PC-9 (cell line): ENCODE data around the gene ZSWIM8. TPM values are rescaled to one million over a fixed set of nuclear protein-coding genes. Genes with fewer than 3 reads are reported as not detected.

Experiments
- BruUV-seq: library from RNA; stranded (reverse); fragments of 400-500 nt; replicated peaks from 2 replicates; lab custom pipeline; 2021; lab: Mats Ljungman, UMichigan
- CTCF ChIA-PET: fragments of 300-600 bp; sonication (Branson Sonifier 250); formaldehyde crosslinking; loops from one replicate; lab custom pipeline; 2022; ENCODE audit warnings: antibody characterized with exemption; lab: Charles Lee
- POLR2A ChIA-PET: fragments of 300-600 bp; sonication (Branson Sonifier 250); formaldehyde crosslinking; loops from one replicate; lab custom pipeline; 2022; ENCODE audit warnings: antibody characterized with exemption; ENCODE audit not compliant: unreplicated experiment; lab: Charles Lee
- DNase-seq, 2 experiments: peaks; one replicate each; pipeline versions ENCODE4 v3.0.0 to v3.0.0-alpha.2; 2015 to 2022; ENCODE audit warnings: mixed read lengths in 1 of 2
- H2AFZ ChIP-seq: fragments of 200-600 bp; sonication (generic); 2 replicates; pipeline ENCODE4 v1.8.1; 2017; ENCODE audit warnings: antibody characterized with exemption
- H3F3A ChIP-seq: fragments of 200-600 bp; sonication (generic); 2 replicates; pipeline ENCODE4 v1.8.1; 2017; ENCODE audit warnings: antibody characterized with exemption, mild to moderate bottlenecking, low read depth; ENCODE audit not compliant: insufficient read depth
- H3K27ac ChIP-seq: fragments of 200-600 bp; sonication (generic); 2 replicates; pipeline ENCODE4 v1.6.1; 2016; ENCODE audit warnings: mixed run types
- H3K27me3 ChIP-seq: fragments of 200-600 bp; sonication (generic); 2 replicates; pipeline ENCODE4 v1.6.1; 2016; ENCODE audit warnings: low read depth, mixed run types; ENCODE audit not compliant: insufficient read depth
- H3K36me3 ChIP-seq: fragments of 200-600 bp; sonication (generic); 2 replicates; pipeline ENCODE4 v1.6.1; 2016; ENCODE audit warnings: low read depth, mixed run types
- H3K4me1 ChIP-seq: fragments of 200-600 bp; sonication (generic); replicated peaks from 2 replicates; pipeline ENCODE4 v1.6.1; 2016; ENCODE audit warnings: mixed run types; ENCODE audit not compliant: insufficient read depth
- H3K4me2 ChIP-seq: fragments of 200-600 bp; sonication (generic); 2 replicates; pipeline ENCODE4 v1.6.1; 2017; ENCODE audit warnings: mixed run types
- H3K4me3 ChIP-seq: fragments of 200-600 bp; sonication (generic); 2 replicates; pipeline ENCODE4 v1.6.1; 2016; ENCODE audit warnings: mixed run types
- H3K79me2 ChIP-seq: fragments of 200-600 bp; sonication (generic); 2 replicates; pipeline ENCODE4 v1.6.1; 2017; ENCODE audit warnings: low read depth, mixed run types
- H3K9me2 ChIP-seq: fragments of 200-600 bp; sonication (generic); 2 replicates; pipeline ENCODE4 v1.8.1; 2017; ENCODE audit warnings: mild to moderate bottlenecking; ENCODE audit not compliant: insufficient read depth
- H3K9me3 ChIP-seq: fragments of 200-600 bp; sonication (generic); 2 replicates; pipeline ENCODE4 v1.8.1; 2016; ENCODE audit warnings: low read depth; ENCODE audit not compliant: insufficient read depth
- H4K20me1 ChIP-seq: fragments of 200-600 bp; sonication (generic); 2 replicates; pipeline ENCODE4 v1.8.1; 2017; ENCODE audit not compliant: insufficient read depth
- CTCF ChIP-seq: fragments of 200-600 bp; sonication (generic); conservative IDR thresholded peaks from 2 replicates; pipeline ENCODE4 v1.6.1; 2017; ENCODE audit warnings: mixed run types, antibody characterized with exemption, mild to moderate bottlenecking, moderate library complexity
- EZH2 ChIP-seq: fragments of 200-600 bp; sonication (generic); IDR thresholded peaks from 2 replicates; pipeline ENCODE4 v1.8.0; 2017; ENCODE audit warnings: antibody characterized with exemption, low read depth
- intact Hi-C: fragments of 100-400 bp; cut with micrococcal nuclease; formaldehyde crosslinking; loops from one replicate; pipeline ENCODE4 v1.10.0; 2022; ENCODE audit not compliant: unreplicated experiment
- total RNA-seq: library from RNA; stranded (reverse); gene quantifications from 2 replicates; pipeline ENCODE4 v1.2.3, GENCODE V29; 2021

The ZSWIM8 gene
- total RNA-seq, 1 experiment from 2014 or later = 49.2 TPM

- Histone ChIP-seq H3K79me2 (peaks cover 71% of the 10 kb centered on the region), H4K20me1 (peaks cover 15% of the 10 kb centered on the region; the same call in 1 of the 2 replicates), H3K9me3 (no peaks in the 10 kb centered on the region), H2AFZ (peak overlapping the region; percentile 90), H3K4me1 (peaks cover 36% of the 10 kb centered on the region), H3K27ac (no peak overlapping the region), H3K4me3 (peak overlapping the region; percentile 74), H3F3A (peaks cover 42% of the 10 kb centered on the region), H3K9me2 (no peaks in the 10 kb centered on the region), H3K27me3 (no peaks in the 10 kb centered on the region), H3K4me2 (peak overlapping the region; percentile 96), H3K36me3 (no peaks in the 10 kb centered on the region)
- intact Hi-C loops = no loop called here
- TF ChIP-seq EZH2 = no peak
- no peak for TF ChIP-seq CTCF
- no peak for DNase-seq
- ChIA-PET POLR2A (interaction anchor here (0.6 to 0.7 kb wide), 2 partner anchors 106 to 139 kb away, joined by 4 to 5 read pairs; no protein-coding TSS in a partner anchor), CTCF (interaction anchor here (0.9 kb wide), 1 partner anchor 10 kb away, joined by 4 read pairs; no protein-coding TSS in a partner anchor)
- TSS peak; percentile 29 for BruUV-seq
Observed at GRCh38 chr10:73782749-73783085, 2.7 kb upstream of the ZSWIM8 start.

DNA sequence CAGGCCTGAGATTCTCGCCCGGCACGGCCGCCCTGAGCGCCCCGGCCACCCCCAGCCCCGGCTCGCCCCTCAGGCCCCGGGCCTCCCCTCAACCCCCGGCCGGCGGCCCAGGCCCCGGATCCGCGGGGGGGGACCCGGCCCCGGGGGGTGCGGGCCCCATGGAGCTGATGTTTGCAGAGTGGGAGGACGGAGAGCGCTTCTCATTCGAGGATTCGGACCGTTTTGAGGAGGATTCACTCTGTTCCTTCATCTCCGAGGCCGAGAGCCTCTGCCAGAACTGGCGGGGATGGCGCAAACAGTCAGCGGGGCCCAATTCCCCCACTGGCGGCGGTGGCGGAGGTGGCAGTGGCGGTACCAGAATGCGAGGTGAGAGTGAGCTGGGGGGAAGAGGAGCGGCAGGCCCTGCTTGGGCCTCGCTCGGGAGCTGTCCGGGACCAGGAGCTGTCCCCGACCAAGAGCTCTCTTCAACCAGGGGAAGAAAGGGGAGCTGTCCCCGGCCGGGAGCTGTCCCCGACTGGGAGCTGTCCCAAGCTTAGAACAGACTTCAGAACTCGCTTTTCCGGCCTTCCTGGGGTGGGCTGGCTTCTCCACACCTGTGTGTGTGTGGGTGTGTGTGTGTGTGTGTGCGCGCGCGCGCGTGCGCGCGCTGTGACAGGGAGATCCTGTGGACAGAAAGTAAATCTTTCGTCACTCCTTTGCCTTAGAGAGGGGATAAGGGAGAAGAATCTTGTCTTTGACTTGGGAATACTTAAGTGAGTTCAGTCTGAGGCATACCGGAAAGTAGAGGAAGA, 510 bp downstream of the ZSWIM8 start:
- BruUV-seq = TSS peak; percentile 9
- intact Hi-C loops = loop anchor here (1.0 to 5.0 kb wide), 4 partner anchors 25 to 1325 kb away; partner anchors contain the start of genes NDST2, SAMD8 and SEC24C

More for the DNA sequence above, 510 bp downstream of the ZSWIM8 start:
- CTCF ChIA-PET = interaction anchor here (0.5 to 0.6 kb wide), 3 partner anchors 18 to 410 kb away, joined by 3 read pairs; no protein-coding TSS in a partner anchor
- Histone ChIP-seq H2AFZ (peak overlapping the region; percentile 78), H3K27me3 (no peaks in the 10 kb centered on the region), H3K9me2 (no peaks in the 10 kb centered on the region), H3K79me2 (peaks cover 66% of the 10 kb centered on the region), H4K20me1 (peaks cover 18% of the 10 kb centered on the region; the same call in 1 of the 2 replicates), H3K27ac (0 out of 2 replicates have a peak overlapping the region, but pooled peaks have one; percentile 14), H3K4me2 (peak overlapping the region; percentile 91), H3F3A (peaks cover 19% of the 10 kb centered on the region), H3K9me3 (no peaks in the 10 kb centered on the region), H3K4me3 (peak overlapping the region; percentile 58), H3K36me3 (0 out of 2 replicates have a peak, but pooled peaks cover 3% of the 10 kb centered on the region), H3K4me1 (peaks cover 29% of the 10 kb centered on the region)
- DNase-seq = peak; percentile 54 to 58
- POLR2A ChIA-PET = interaction anchor here (0.6 to 0.8 kb wide), 4 partner anchors 9 to 689 kb away, joined by 3 to 5 read pairs (median 4); no protein-coding TSS in a partner anchor
- TF ChIP-seq CTCF (no peak), EZH2 (no peak)
